Neural cell (in vitro differentiated cells): ENCODE measurements around the gene GNG12. TPM values are rescaled to one million over a fixed set of nuclear protein-coding genes. Genes with fewer than 3 reads are reported as not detected.

Experiments used
- H2AFZ ChIP-seq: fragments of 200-600, 300-800 bp; sonication (generic), shearing (Covaris generic); 2 replicates; pipeline ENCODE4 v1.6.0; 2014; ENCODE audit warnings: low read depth, mild to moderate bottlenecking, antibody characterized with exemption, low read length, moderate library complexity
- H3F3A ChIP-seq: fragments of 200-600 bp; shearing (Covaris generic); 2 replicates; pipeline ENCODE4 v1.6.1; 2016; ENCODE audit warnings: mild to moderate bottlenecking, moderate library complexity, mixed read lengths, antibody characterized with exemption, low read length; ENCODE audit not compliant: insufficient read depth, poor library complexity, severe bottlenecking
- H3K27ac ChIP-seq: fragments of 200-600, 300-800 bp; sonication (generic), shearing (Covaris generic); 2 replicates; pipeline ENCODE4 v1.5.1; 2014; ENCODE audit warnings: mild to moderate bottlenecking, low read length, moderate library complexity
- H3K27me3 ChIP-seq: fragments of 300-800, 200-600 bp; sonication (generic), shearing (Covaris generic); 2 replicates; pipeline ENCODE4 v1.6.0; 2014; ENCODE audit warnings: mild to moderate bottlenecking, low read depth, low read length, moderate library complexity; ENCODE audit not compliant: insufficient read depth
- H3K36me3 ChIP-seq: fragments of 300-800, 200-600 bp; sonication (generic), shearing (Covaris generic); 2 replicates; pipeline ENCODE4 v1.5.1; 2014; ENCODE audit warnings: mild to moderate bottlenecking, antibody characterized with exemption, low read length, moderate library complexity; ENCODE audit not compliant: insufficient read depth
- H3K4me2 ChIP-seq: fragments of 300-800, 200-600 bp; sonication (generic), shearing (Covaris generic); 2 replicates; pipeline ENCODE4 v1.6.0; 2014; ENCODE audit warnings: mild to moderate bottlenecking, low read length
- H3K4me3 ChIP-seq: fragments of 300-800, 200-600 bp; sonication (generic), shearing (Covaris generic); 2 replicates; pipeline ENCODE4 v1.5.1; 2014; ENCODE audit warnings: mild to moderate bottlenecking, low read length, moderate library complexity
- H3K79me2 ChIP-seq: fragments of 200-600 bp; shearing (Covaris generic); replicated peaks from 2 replicates; pipeline ENCODE4 v1.6.0; 2014; ENCODE audit warnings: mild to moderate bottlenecking, low read length, moderate library complexity; ENCODE audit not compliant: insufficient read depth
- H3K9ac ChIP-seq: fragments of 300-800, 200-600 bp; sonication (generic), shearing (Covaris generic); 2 replicates; pipeline ENCODE4 v1.6.1; 2016; ENCODE audit warnings: mild to moderate bottlenecking, low read length, mixed read lengths
- H3K9me2 ChIP-seq: fragments of 200-600 bp; shearing (Covaris generic); 2 replicates; pipeline ENCODE4 v1.6.1; 2016; ENCODE audit warnings: mild to moderate bottlenecking, low read length, mixed read lengths; ENCODE audit not compliant: insufficient read depth
- H3K9me3 ChIP-seq: fragments of 200-600, 300-800 bp; sonication (generic), shearing (Covaris generic); 2 replicates; pipeline ENCODE4 v1.6.1; 2016; ENCODE audit warnings: mild to moderate bottlenecking, mixed run types, low read length, moderate library complexity, mixed read lengths
- H4K20me1 ChIP-seq: fragments of 200-600 bp; shearing (Covaris generic); 2 replicates; pipeline ENCODE4 v1.6.1; 2016; ENCODE audit warnings: mild to moderate bottlenecking, mixed run types; ENCODE audit not compliant: insufficient read depth
- CTCF ChIP-seq: fragments of 450-650 bp; IDR thresholded peaks from 2 replicates; pipeline ENCODE4 v1.5.1; 2014; ENCODE audit warnings: antibody characterized with exemption, mild to moderate bottlenecking, moderate library complexity; ENCODE audit not compliant: poor library complexity, severe bottlenecking
- EP300 ChIP-seq: fragments of 450-650 bp; conservative IDR thresholded peaks from 2 replicates; pipeline ENCODE4 v1.6.1; 2014; ENCODE audit warnings: antibody characterized with exemption, mild to moderate bottlenecking, moderate library complexity; ENCODE audit not compliant: poor library complexity, severe bottlenecking
- EZH2 ChIP-seq: fragments of 200-600, 300-800 bp; shearing (Covaris generic), sonication (generic); IDR thresholded peaks from 2 replicates; pipeline ENCODE4 v1.6.1; 2014; ENCODE audit warnings: antibody characterized with exemption, low read length, borderline replicate concordance, mild to moderate bottlenecking; ENCODE audit not compliant: insufficient read depth, poor library complexity, severe bottlenecking
- MXI1 ChIP-seq: fragments of 450-650 bp; conservative IDR thresholded peaks from 2 replicates; pipeline ENCODE4 v1.6.1; 2014; ENCODE audit warnings: antibody characterized with exemption, mild to moderate bottlenecking; ENCODE audit not compliant: poor library complexity, severe bottlenecking
- POLR2AphosphoS5 ChIP-seq: IDR thresholded peaks from 2 replicates; pipeline ENCODE4 v1.6.1; 2012
- RAD21 ChIP-seq: fragments of 450-650 bp; conservative IDR thresholded peaks from 2 replicates; pipeline ENCODE4 v1.6.1; 2014; ENCODE audit warnings: antibody characterized with exemption, mild to moderate bottlenecking, moderate library complexity
- REST ChIP-seq: IDR thresholded peaks from 2 replicates; pipeline ENCODE4 v1.6.1; 2012; ENCODE audit warnings: borderline replicate concordance
- SMC3 ChIP-seq: fragments of 450-650 bp; conservative IDR thresholded peaks from 2 replicates; pipeline ENCODE4 v1.6.1; 2014; ENCODE audit warnings: antibody characterized with exemption, mild to moderate bottlenecking, moderate library complexity; ENCODE audit not compliant: poor library complexity
- TAF1 ChIP-seq: IDR thresholded peaks from 2 replicates; pipeline ENCODE4 v1.6.1; 2012; ENCODE audit warnings: low read depth
- polyA plus RNA-seq: library from polyadenylated mRNA; depleted of rRNA; stranded (reverse); fragments of >200 nt; gene quantifications from 2 replicates; pipeline ENCODE4 v1.2.3, GENCODE V29; 2014
- small RNA-seq, 3 experiments: library from RNA; depleted of rRNA; stranded (forward); fragments of <200 nt; gene quantifications; one replicate each; pipeline ENCODE3, GENCODE V24; 2012

GNG12 gene
- polyA plus RNA-seq, 1 donor from 2014 or later = 0.35 TPM

GRCh38 chr1:67652800-67653199, 180.5 kb downstream of the GNG12 start:
- Histone ChIP-seq H3K9me2 (no peaks in the 10 kb centered on the region), H4K20me1 (no peaks in the 10 kb centered on the region), H3K27me3 (no peaks in the 10 kb centered on the region), H3K27ac (no peak overlapping the region), H3K36me3 (no peaks in the 10 kb centered on the region), H3K4me2 (no peak overlapping the region), H2AFZ (no peak overlapping the region), H3K9me3 (no peaks in the 10 kb centered on the region), H3K79me2 (no peaks in the 10 kb centered on the region), H3K4me3 (no peak overlapping the region), H3K9ac (no peak overlapping the region), H3F3A (no peaks in the 10 kb centered on the region)
- TF ChIP-seq MXI1 = no peak
- TF ChIP-seq REST = no peak
- no peak for TF ChIP-seq TAF1
- TF ChIP-seq POLR2AphosphoS5 = no peak
- TF ChIP-seq CTCF = no peak
- no peak for TF ChIP-seq EZH2
- TF ChIP-seq SMC3 = no peak
- no peak for TF ChIP-seq EP300
- TF ChIP-seq RAD21 = no peak

Small RNAs within 50 kb of the gene (small RNA-seq; reads per million reads assigned to genes)
- 0 reads per million in 3 experiments for gene RN7SL392P
- 0 reads per million in 3 experiments for gene RNU7-80P

Other genes with a start within 250 kb of the GNG12 start
- 13.7 and 17.1 TPM in 2 replicates for gene GADD45A, start 148.3 kb downstream of the GNG12 start, polyA plus RNA-seq
- 8.0 and 8.9 TPM in 2 replicates for gene DIRAS3, start 217.2 kb upstream of the GNG12 start, polyA plus RNA-seq